PFSK-1 (cell line): ENCODE results near the gene POLE.

Experiments used
- FOXP2 ChIP-seq: optimal IDR thresholded peaks from 2 replicates; pipeline ENCODE3; 2011; ENCODE audit warnings: borderline replicate concordance, control low read depth, inconsistent platforms; ENCODE audit not compliant: insufficient read depth; ENCODE audit errors: extremely low read length, extremely low read depth
- POLR2AphosphoS5 ChIP-seq: IDR thresholded peaks from 2 replicates; pipeline ENCODE4 v1.6.1; 2012; ENCODE audit warnings: low read depth, mild to moderate bottlenecking, control low read depth, low read length, moderate library complexity
- SIN3A ChIP-seq: IDR thresholded peaks from 2 replicates; pipeline ENCODE4 v1.6.1; 2012; ENCODE audit warnings: mild to moderate bottlenecking, low read length, moderate library complexity, borderline replicate concordance; ENCODE audit not compliant: insufficient read depth
- TAF1 ChIP-seq: IDR thresholded peaks from 2 replicates; pipeline ENCODE4 v1.6.1; 2012; ENCODE audit warnings: low read length, control low read depth, borderline replicate concordance; ENCODE audit not compliant: insufficient read depth
- TF ChIP-seq, protein P1 (sequence below), 2 experiments: IDR thresholded peaks; 2 replicates each; pipeline versions ENCODE4 v1.6.1 to v1.8.0; 2011 to 2012; ENCODE audit warnings: low read depth in 2 of 2, low read length in 2 of 2, control low read depth in 1 of 2, inconsistent platforms in 1 of 2, mild to moderate bottlenecking in 1 of 2, moderate library complexity in 1 of 2; ENCODE audit not compliant: insufficient read depth in 1 of 2

The POLE gene

DNA sequence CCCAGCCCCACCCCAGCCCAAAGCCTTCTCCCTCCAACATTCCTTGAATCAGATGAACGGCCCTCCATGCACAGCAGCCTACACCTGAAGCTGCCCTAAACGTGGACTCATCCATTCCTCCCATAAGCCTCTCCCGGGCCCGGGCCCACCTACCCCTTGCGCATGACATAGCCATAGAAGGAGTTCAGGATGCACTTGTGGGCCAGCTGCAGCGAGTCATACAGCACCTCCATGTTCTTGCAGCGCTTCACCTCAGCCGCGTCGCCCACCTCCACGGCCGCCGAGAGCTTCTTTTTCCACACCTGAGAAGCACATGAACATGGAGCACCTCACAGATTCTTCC is 22.0 kb downstream of the POLE start:
- TF ChIP-seq POLR2AphosphoS5 = no peak; the same call in 1 of the 2 replicates
- TF ChIP-seq SIN3A = no peak
- no peak for TF ChIP-seq TAF1
- TF ChIP-seq FOXP2 = no peak
- TF ChIP-seq, protein P1, sequence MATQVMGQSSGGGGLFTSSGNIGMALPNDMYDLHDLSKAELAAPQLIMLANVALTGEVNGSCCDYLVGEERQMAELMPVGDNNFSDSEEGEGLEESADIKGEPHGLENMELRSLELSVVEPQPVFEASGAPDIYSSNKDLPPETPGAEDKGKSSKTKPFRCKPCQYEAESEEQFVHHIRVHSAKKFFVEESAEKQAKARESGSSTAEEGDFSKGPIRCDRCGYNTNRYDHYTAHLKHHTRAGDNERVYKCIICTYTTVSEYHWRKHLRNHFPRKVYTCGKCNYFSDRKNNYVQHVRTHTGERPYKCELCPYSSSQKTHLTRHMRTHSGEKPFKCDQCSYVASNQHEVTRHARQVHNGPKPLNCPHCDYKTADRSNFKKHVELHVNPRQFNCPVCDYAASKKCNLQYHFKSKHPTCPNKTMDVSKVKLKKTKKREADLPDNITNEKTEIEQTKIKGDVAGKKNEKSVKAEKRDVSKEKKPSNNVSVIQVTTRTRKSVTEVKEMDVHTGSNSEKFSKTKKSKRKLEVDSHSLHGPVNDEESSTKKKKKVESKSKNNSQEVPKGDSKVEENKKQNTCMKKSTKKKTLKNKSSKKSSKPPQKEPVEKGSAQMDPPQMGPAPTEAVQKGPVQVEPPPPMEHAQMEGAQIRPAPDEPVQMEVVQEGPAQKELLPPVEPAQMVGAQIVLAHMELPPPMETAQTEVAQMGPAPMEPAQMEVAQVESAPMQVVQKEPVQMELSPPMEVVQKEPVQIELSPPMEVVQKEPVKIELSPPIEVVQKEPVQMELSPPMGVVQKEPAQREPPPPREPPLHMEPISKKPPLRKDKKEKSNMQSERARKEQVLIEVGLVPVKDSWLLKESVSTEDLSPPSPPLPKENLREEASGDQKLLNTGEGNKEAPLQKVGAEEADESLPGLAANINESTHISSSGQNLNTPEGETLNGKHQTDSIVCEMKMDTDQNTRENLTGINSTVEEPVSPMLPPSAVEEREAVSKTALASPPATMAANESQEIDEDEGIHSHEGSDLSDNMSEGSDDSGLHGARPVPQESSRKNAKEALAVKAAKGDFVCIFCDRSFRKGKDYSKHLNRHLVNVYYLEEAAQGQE (IDR thresholded peaks at IDR 0.05; ENCODE audit: insufficient read depth in 1 of 2, low read depth in 2 of 2, low read length in 2 of 2) = no peak

DNA sequence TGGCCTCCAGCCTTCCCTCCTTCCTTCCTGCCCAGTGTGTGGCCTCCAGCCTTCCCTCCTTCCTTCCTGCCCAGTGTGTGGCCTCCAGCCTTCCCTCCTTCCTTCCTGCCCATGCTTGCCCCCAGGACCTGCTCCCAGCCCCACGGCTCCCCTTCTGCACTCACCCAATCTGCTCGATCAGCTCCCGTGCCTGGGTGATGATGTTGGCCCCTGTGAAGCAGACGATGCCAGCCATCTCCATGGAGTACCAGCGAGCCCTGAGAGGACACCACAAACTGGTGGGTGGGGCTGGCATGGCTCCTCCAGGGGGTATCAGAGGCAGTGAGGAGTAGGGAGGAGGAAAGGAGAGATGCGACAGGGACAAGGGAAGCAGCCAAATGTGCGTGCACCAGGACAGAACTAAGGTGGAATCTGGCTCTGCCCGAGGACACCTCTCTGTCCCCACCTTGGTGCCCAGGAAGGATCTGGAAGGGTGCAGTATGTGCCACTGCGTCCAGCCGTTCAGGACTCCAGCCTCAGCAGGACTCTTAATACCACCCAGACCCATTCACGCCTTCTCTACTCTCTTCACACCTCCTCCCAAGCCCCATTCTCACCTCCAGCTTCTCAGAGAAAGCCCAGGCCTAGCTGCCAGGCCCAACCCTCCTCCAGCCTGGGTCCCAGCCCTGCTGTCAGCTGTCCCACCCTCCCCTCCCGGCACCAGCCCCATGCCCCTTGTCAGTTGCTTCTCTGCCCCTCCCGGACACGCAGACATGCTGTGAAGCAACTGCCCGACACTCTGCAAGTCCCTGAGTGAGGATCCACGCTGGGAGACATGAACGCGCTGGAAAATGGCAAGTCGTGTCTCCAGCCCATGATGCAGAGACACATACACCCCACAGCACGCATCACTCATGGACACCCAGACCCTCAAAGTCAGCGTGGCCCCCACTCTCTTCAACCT is 22.7 kb downstream of the POLE start:
- TF ChIP-seq POLR2AphosphoS5 (no peak; the same call in none of the 2 replicates), FOXP2 (no peak), TAF1 (no peak), SIN3A (no peak)
- TF ChIP-seq, protein P1 (IDR thresholded peaks at IDR 0.05; ENCODE audit: insufficient read depth in 1 of 2, low read depth in 2 of 2, low read length in 2 of 2) = no peak

DNA sequence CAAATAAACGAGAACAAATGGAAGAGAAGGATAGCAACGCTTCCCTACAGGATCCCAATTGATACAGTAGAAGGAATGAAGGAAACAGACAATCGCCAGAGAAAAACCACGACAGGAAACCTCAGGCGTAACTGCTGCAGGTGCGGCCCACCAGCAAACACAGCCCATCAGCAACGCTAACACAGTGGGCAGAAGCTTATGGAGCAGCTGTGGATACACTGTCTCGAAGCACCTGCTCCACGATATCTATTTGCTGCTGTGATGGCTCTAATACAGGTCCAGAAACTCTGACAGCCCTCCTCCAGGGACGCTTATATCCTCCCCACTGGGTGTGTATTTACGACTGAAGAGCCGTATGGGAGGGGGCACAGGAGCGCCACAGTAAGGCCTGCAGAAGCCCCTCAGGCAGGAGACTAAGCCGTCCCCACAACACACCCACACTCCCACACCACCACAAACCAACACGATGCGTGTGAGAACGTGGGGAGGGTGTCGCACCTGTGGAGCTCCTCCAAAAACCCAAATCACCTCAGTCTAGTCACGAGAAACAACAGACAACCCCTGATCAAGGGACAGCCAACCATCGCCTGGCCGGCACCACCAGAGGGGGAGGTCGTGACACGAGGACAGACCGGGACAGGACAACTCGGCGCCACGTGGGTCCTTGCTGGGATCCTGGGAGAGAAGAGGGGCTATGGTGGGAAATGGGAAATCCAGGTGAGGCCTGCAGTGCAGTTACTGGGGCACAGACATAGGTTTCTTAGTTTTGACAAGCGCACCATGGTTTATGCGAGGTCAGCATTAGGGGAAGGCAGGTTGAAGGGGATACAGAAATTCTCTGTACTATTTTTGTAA is 24.0 kb downstream of the POLE start:
- TF ChIP-seq, protein P1 (IDR thresholded peaks at IDR 0.05; ENCODE audit: insufficient read depth in 1 of 2, low read depth in 2 of 2, low read length in 2 of 2) = no peak
- no peak for TF ChIP-seq FOXP2
- TF ChIP-seq TAF1 = no peak
- no peak for TF ChIP-seq SIN3A
- TF ChIP-seq POLR2AphosphoS5 = no peak

DNA sequence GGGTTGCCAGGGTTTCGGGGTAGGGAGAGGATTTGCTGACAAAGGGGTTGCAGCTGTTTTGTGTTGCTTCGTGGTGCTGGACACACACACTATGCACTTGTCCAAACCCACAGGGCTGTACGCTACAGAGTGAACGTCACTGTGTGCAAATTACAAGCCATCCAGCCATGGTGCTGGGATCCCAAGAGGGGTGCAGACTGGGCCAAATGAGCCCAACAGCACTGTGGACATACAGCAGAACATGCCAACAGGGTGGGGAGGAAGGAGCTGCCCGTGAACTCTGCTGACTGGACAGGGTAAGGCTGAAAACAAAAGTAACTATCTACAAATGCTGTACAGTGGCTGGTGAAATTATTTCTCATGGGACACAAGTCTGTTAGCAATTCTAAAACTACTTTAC is 25.2 kb downstream of the POLE start:
- no peak for TF ChIP-seq TAF1

DNA sequence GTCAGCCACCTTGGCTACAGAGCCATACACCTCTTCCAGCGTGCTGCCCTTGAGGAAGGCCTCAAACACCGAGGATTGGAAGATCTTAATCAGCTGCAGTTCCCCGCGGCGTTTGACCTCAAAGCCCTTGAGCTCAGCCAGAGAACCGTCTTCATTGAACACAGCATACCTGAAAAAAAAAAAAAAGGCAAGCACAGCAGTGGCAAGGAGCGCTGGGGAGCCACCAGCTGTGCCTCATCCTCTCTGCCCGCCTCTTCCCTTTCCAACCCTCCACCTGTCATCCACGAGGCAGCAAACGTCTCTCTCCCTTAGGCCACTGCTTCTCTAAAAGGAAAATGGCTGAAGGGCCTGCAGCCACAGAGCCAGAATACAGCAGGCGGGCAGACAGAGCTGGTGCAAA is 26.1 kb downstream of the POLE start:
- TF ChIP-seq, protein P1 (IDR thresholded peaks at IDR 0.05; ENCODE audit: insufficient read depth in 1 of 2, low read depth in 2 of 2, low read length in 2 of 2) = no peak
- TF ChIP-seq FOXP2 = no peak
